Memory B cell (primary cell): ENCODE results near the gene TBC1D19.

Experiments used
- ATAC-seq: fragments of 150-1000 bp; cut with Tn5 transposase; 2 replicates; pipeline ENCODE4 v1.10.0; 2021; ENCODE audit warnings: low read depth, mild to moderate bottlenecking, moderate library complexity
- DNase-seq, 2 donors: peaks; one replicate each; pipeline ENCODE4 v3.0.0; 2022; ENCODE audit warnings: low spot score in 2 of 2
- H3K27ac Mint-ChIP-seq: one replicate; pipeline ENCODE4 v1.8.0; 2022; ENCODE audit warnings: mild to moderate bottlenecking, moderate library complexity, mixed read lengths
- H3K27me3 Mint-ChIP-seq: one replicate; pipeline ENCODE4 v1.8.0; 2022; ENCODE audit warnings: mixed read lengths
- H3K36me3 Mint-ChIP-seq: one replicate; pipeline ENCODE4 v1.8.0; 2022; ENCODE audit warnings: mild to moderate bottlenecking, mixed read lengths
- H3K4me1 Mint-ChIP-seq: one replicate; pipeline ENCODE4 v1.8.0; 2022; ENCODE audit warnings: mixed read lengths
- H3K4me3 Mint-ChIP-seq: one replicate; pipeline ENCODE4 v1.8.0; 2022; ENCODE audit warnings: mild to moderate bottlenecking, moderate library complexity, mixed read lengths
- H3K9me3 Mint-ChIP-seq: one replicate; pipeline ENCODE4 v1.8.0; 2022; ENCODE audit warnings: mixed read lengths

The TBC1D19 gene

GRCh38 chr4:26717332-26717731 lies 133.4 kb downstream of the TBC1D19 start:
- DNase-seq (no peak), ATAC-seq (no peak)
- H3K27me3 Mint-ChIP-seq, result no peaks in the 10 kb centered on the region
- peaks cover 8% of the 10 kb centered on the region for H3K36me3 Mint-ChIP-seq
- no peak overlapping the region for H3K27ac Mint-ChIP-seq
- H3K4me1 Mint-ChIP-seq, result no peaks in the 10 kb centered on the region
- H3K9me3 Mint-ChIP-seq, result no peaks in the 10 kb centered on the region
- no peak overlapping the region for H3K4me3 Mint-ChIP-seq

GRCh38 chr4:26719954-26720552 lies 136.2 kb downstream of the TBC1D19 start:
- Mint-ChIP-seq H3K4me3 (no peak overlapping the region), H3K4me1 (peaks cover 3% of the 10 kb centered on the region), H3K27ac (no peak overlapping the region)

GRCh38 chr4:26721685-26722084 lies 137.8 kb downstream of the TBC1D19 start:
- H3K4me1 Mint-ChIP-seq, result peaks cover 3% of the 10 kb centered on the region
- no peak overlapping the region for H3K27ac Mint-ChIP-seq
- no peaks in the 10 kb centered on the region for H3K9me3 Mint-ChIP-seq
- H3K36me3 Mint-ChIP-seq, result peaks cover 18% of the 10 kb centered on the region
- no peak overlapping the region for H3K4me3 Mint-ChIP-seq
- ATAC-seq, result no peak
- DNase-seq, result no peak
- no peaks in the 10 kb centered on the region for H3K27me3 Mint-ChIP-seq

More at GRCh38 chr4:26719954-26720552, 136.2 kb downstream of the TBC1D19 start:
- Mint-ChIP-seq H3K27me3 (no peaks in the 10 kb centered on the region), H3K36me3 (peaks cover 9% of the 10 kb centered on the region), H3K9me3 (no peaks in the 10 kb centered on the region)
- DNase-seq, result no peak
- no peak for ATAC-seq

GRCh38 chr4:26723216-26723615 lies 139.3 kb downstream of the TBC1D19 start:
- Mint-ChIP-seq H3K4me3 (no peak overlapping the region), H3K4me1 (peaks cover 3% of the 10 kb centered on the region), H3K36me3 (peaks cover 18% of the 10 kb centered on the region), H3K27me3 (no peaks in the 10 kb centered on the region), H3K27ac (no peak overlapping the region), H3K9me3 (no peaks in the 10 kb centered on the region)
- ATAC-seq, result no peak
- DNase-seq, result no peak

GRCh38 chr4:26724534-26724933 lies 140.7 kb downstream of the TBC1D19 start:
- Mint-ChIP-seq H3K9me3 (no peaks in the 10 kb centered on the region), H3K27me3 (no peaks in the 10 kb centered on the region), H3K27ac (no peak overlapping the region), H3K4me1 (peaks cover 3% of the 10 kb centered on the region), H3K4me3 (no peak overlapping the region), H3K36me3 (peaks cover 18% of the 10 kb centered on the region)
- no peak for DNase-seq
- no peak for ATAC-seq

- H3K4me1 Mint-ChIP-seq, result peaks cover 6% of the 10 kb centered on the region
- no peak for DNase-seq
- no peaks in the 10 kb centered on the region for H3K27me3 Mint-ChIP-seq
- H3K9me3 Mint-ChIP-seq, result no peaks in the 10 kb centered on the region
- H3K36me3 Mint-ChIP-seq, result peaks cover 15% of the 10 kb centered on the region
- H3K4me3 Mint-ChIP-seq, result no peak overlapping the region
- no peak overlapping the region for H3K27ac Mint-ChIP-seq
- no peak for ATAC-seq
Observed at GRCh38 chr4:26726655-26727387, 142.9 kb downstream of the TBC1D19 start.

- Mint-ChIP-seq H3K9me3 (no peaks in the 10 kb centered on the region), H3K36me3 (peaks cover 16% of the 10 kb centered on the region), H3K27me3 (no peaks in the 10 kb centered on the region), H3K4me3 (no peak overlapping the region), H3K4me1 (peaks cover 6% of the 10 kb centered on the region), H3K27ac (no peak overlapping the region)
- ATAC-seq, result no peak
- no peak for DNase-seq
Observed at GRCh38 chr4:26727844-26728243, 144.0 kb downstream of the TBC1D19 start.

GRCh38 chr4:26729027-26729426 lies 145.1 kb downstream of the TBC1D19 start:
- Mint-ChIP-seq H3K36me3 (peaks cover 14% of the 10 kb centered on the region), H3K4me3 (no peak overlapping the region), H3K27me3 (no peaks in the 10 kb centered on the region), H3K9me3 (no peaks in the 10 kb centered on the region), H3K27ac (no peak overlapping the region), H3K4me1 (peaks cover 3% of the 10 kb centered on the region)
- ATAC-seq (no peak), DNase-seq (no peak)

- no peaks in the 10 kb centered on the region for H3K9me3 Mint-ChIP-seq
- no peaks in the 10 kb centered on the region for H3K27me3 Mint-ChIP-seq
- peaks cover 14% of the 10 kb centered on the region for H3K36me3 Mint-ChIP-seq
- H3K4me3 Mint-ChIP-seq, result no peak overlapping the region
- DNase-seq (no peak), ATAC-seq (no peak)
- peaks cover 3% of the 10 kb centered on the region for H3K4me1 Mint-ChIP-seq
- no peak overlapping the region for H3K27ac Mint-ChIP-seq
Observed at GRCh38 chr4:26729547-26729946, 145.7 kb downstream of the TBC1D19 start.

- Mint-ChIP-seq H3K27me3 (no peaks in the 10 kb centered on the region), H3K4me3 (no peak overlapping the region), H3K27ac (no peak overlapping the region), H3K9me3 (no peaks in the 10 kb centered on the region), H3K36me3 (peaks cover 7% of the 10 kb centered on the region), H3K4me1 (peaks cover 3% of the 10 kb centered on the region)
- no peak for DNase-seq
- ATAC-seq, result no peak
Observed at GRCh38 chr4:26731351-26732035, 147.6 kb downstream of the TBC1D19 start.

- peak overlapping the region; percentile 12 for H3K27ac Mint-ChIP-seq
- no peaks in the 10 kb centered on the region for H3K27me3 Mint-ChIP-seq
- DNase-seq (no peak), ATAC-seq (no peak)
- H3K36me3 Mint-ChIP-seq, result peaks cover 7% of the 10 kb centered on the region
- H3K4me1 Mint-ChIP-seq, result peaks cover 3% of the 10 kb centered on the region
- H3K4me3 Mint-ChIP-seq, result no peak overlapping the region
- H3K9me3 Mint-ChIP-seq, result no peaks in the 10 kb centered on the region
Observed at GRCh38 chr4:26732356-26732755, 148.5 kb downstream of the TBC1D19 start.

- no peak overlapping the region for H3K27ac Mint-ChIP-seq
- DNase-seq (no peak), ATAC-seq (no peak)
- no peak overlapping the region for H3K4me3 Mint-ChIP-seq
- no peaks in the 10 kb centered on the region for H3K9me3 Mint-ChIP-seq
- no peaks in the 10 kb centered on the region for H3K27me3 Mint-ChIP-seq
- H3K4me1 Mint-ChIP-seq, result no peaks in the 10 kb centered on the region
- H3K36me3 Mint-ChIP-seq, result peaks cover 7% of the 10 kb centered on the region
Observed at GRCh38 chr4:26736621-26737020, 152.7 kb downstream of the TBC1D19 start.

GRCh38 chr4:26737385-26737784 lies 153.5 kb downstream of the TBC1D19 start:
- ATAC-seq (no peak), DNase-seq (no peak)
- no peak overlapping the region for H3K27ac Mint-ChIP-seq
- peaks cover 7% of the 10 kb centered on the region for H3K36me3 Mint-ChIP-seq
- H3K4me3 Mint-ChIP-seq, result no peak overlapping the region
- H3K27me3 Mint-ChIP-seq, result no peaks in the 10 kb centered on the region
- no peaks in the 10 kb centered on the region for H3K9me3 Mint-ChIP-seq
- no peaks in the 10 kb centered on the region for H3K4me1 Mint-ChIP-seq

GRCh38 chr4:26741491-26741871 lies 157.6 kb downstream of the TBC1D19 start:
- ATAC-seq, result no peak
- no peak overlapping the region for H3K4me3 Mint-ChIP-seq
- DNase-seq, result no peak
- H3K27ac Mint-ChIP-seq, result no peak overlapping the region
- H3K27me3 Mint-ChIP-seq, result no peaks in the 10 kb centered on the region
- H3K9me3 Mint-ChIP-seq, result peaks cover 3% of the 10 kb centered on the region
- no peaks in the 10 kb centered on the region for H3K4me1 Mint-ChIP-seq
- H3K36me3 Mint-ChIP-seq, result peaks cover 12% of the 10 kb centered on the region
